IMR-90 (cell line): ENCODE measurements around the gene NRP1. TPM values are rescaled to one million over a fixed set of nuclear protein-coding genes. Genes with fewer than 3 reads are reported as not detected.

Source experiments
- ATAC-seq: fragments of 200-7000 bp; cut with Tn5 transposase; 2 replicates; pipeline ENCODE4 v1.9.1; 2020; ENCODE audit warnings: low read depth, mild to moderate bottlenecking, moderate library complexity
- BruUV-seq: library from RNA; stranded (reverse); fragments of 400-500 nt; replicated peaks from 2 replicates; lab custom pipeline; 2021; lab: Mats Ljungman, UMichigan
- CTCF ChIA-PET: fragments of 300-600 bp; formaldehyde crosslinking; extraction: SDS; loops from one replicate; lab custom pipeline; 2021; ENCODE audit warnings: antibody characterized with exemption; lab: Yijun Ruan, JAX
- POLR2A ChIA-PET: fragments of 300-600 bp; sonication (Branson Sonifier 250); formaldehyde crosslinking; loops from one replicate; lab custom pipeline; 2022; ENCODE audit warnings: antibody characterized with exemption; ENCODE audit not compliant: unreplicated experiment; lab: Charles Lee
- DNase-seq: peaks from one replicate; pipeline ENCODE4 v3.0.0; 2013
- H2AFZ ChIP-seq: replicated peaks from 2 replicates; pipeline ENCODE3; 2013; ENCODE audit warnings: low read length, mild to moderate bottlenecking; ENCODE audit not compliant: poor library complexity
- H2AK5ac ChIP-seq: 2 replicates; pipeline ENCODE4 v1.6.1; 2013; ENCODE audit warnings: low read depth, low read length, inconsistent platforms
- H2AK9ac ChIP-seq: replicated peaks from 2 replicates; pipeline ENCODE3; 2013; ENCODE audit warnings: mild to moderate bottlenecking, low read depth, low read length, moderate library complexity; ENCODE audit not compliant: poor library complexity
- H2BK120ac ChIP-seq: 2 replicates; pipeline ENCODE4 v1.6.1; 2013; ENCODE audit warnings: low read depth, low read length, inconsistent platforms
- H2BK15ac ChIP-seq: 3 replicates; pipeline ENCODE4 v1.6.1; 2013; ENCODE audit warnings: low read depth, low read length, inconsistent platforms
- H2BK20ac ChIP-seq: 2 replicates; pipeline ENCODE4 v1.6.1; 2013; ENCODE audit warnings: low read depth, mild to moderate bottlenecking, inconsistent platforms, low read length, moderate library complexity
- H2BK5ac ChIP-seq: 2 replicates; pipeline ENCODE4 v1.6.1; 2013; ENCODE audit warnings: mild to moderate bottlenecking, low read depth, low read length, inconsistent platforms; ENCODE audit not compliant: poor library complexity, severe bottlenecking
- H3K14ac ChIP-seq: replicated peaks from 2 replicates; pipeline ENCODE4 v1.6.1; 2013; ENCODE audit warnings: low read depth, low read length, inconsistent platforms
- H3K18ac ChIP-seq: 2 replicates; pipeline ENCODE4 v1.6.1; 2013; ENCODE audit warnings: low read depth, low read length, control low read depth
- H3K23ac ChIP-seq: 2 replicates; pipeline ENCODE4 v1.6.1; 2013; ENCODE audit warnings: low read depth, low read length, inconsistent platforms
- H3K27ac ChIP-seq: 2 replicates; pipeline ENCODE4 v1.5.1; 2013; ENCODE audit warnings: mild to moderate bottlenecking, control low read depth, low read length; ENCODE audit not compliant: insufficient read depth
- H3K27me3 ChIP-seq: 2 replicates; pipeline ENCODE4 v1.6.1; 2013; ENCODE audit warnings: low read length; ENCODE audit not compliant: control insufficient read depth, insufficient read depth
- H3K36me3 ChIP-seq: 2 replicates; pipeline ENCODE4 v1.6.1; 2013; ENCODE audit warnings: low read length, mixed read lengths; ENCODE audit not compliant: control insufficient read depth, insufficient read depth
- H3K4ac ChIP-seq: 2 replicates; pipeline ENCODE4 v1.6.1; 2013; ENCODE audit warnings: low read depth, low read length, inconsistent platforms
- H3K4me1 ChIP-seq: 2 replicates; pipeline ENCODE4 v1.6.1; 2013; ENCODE audit warnings: low read length, mixed read lengths; ENCODE audit not compliant: control insufficient read depth, insufficient read depth
- H3K4me2 ChIP-seq: 2 replicates; pipeline ENCODE4 v1.6.1; 2013; ENCODE audit warnings: low read depth, mild to moderate bottlenecking, control low read depth, low read length, moderate library complexity
- H3K4me3 ChIP-seq: 2 replicates; pipeline ENCODE4 v1.5.1; 2013; ENCODE audit warnings: low read depth, mild to moderate bottlenecking, control low read depth, low read length, moderate library complexity; ENCODE audit not compliant: insufficient read depth
- H3K56ac ChIP-seq: 2 replicates; pipeline ENCODE4 v1.6.1; 2013; ENCODE audit warnings: low read length, inconsistent platforms; ENCODE audit not compliant: insufficient read depth; ENCODE audit errors: extremely low read depth
- H3K79me1 ChIP-seq, 2 experiments: 2 replicates each; pipeline ENCODE4 v1.6.1; 2013; ENCODE audit warnings: low read length in 2 of 2, inconsistent platforms in 1 of 2, low read depth in 1 of 2
- H3K9ac ChIP-seq: 2 replicates; pipeline ENCODE4 v1.6.1; 2013; ENCODE audit warnings: low read depth, low read length, control low read depth
- H3K9me1 ChIP-seq: 2 replicates; pipeline ENCODE4 v1.6.1; 2013; ENCODE audit warnings: low read length, inconsistent platforms; ENCODE audit not compliant: insufficient read depth
- H3K9me3 ChIP-seq: 2 replicates; pipeline ENCODE4 v1.6.1; 2013; ENCODE audit warnings: low read length; ENCODE audit not compliant: control insufficient read depth, insufficient read depth
- H4K20me1 ChIP-seq: 2 replicates; pipeline ENCODE4 v1.6.1; 2013; ENCODE audit warnings: low read length, inconsistent platforms; ENCODE audit not compliant: insufficient read depth
- H4K5ac ChIP-seq: 2 replicates; pipeline ENCODE4 v1.6.1; 2013; ENCODE audit warnings: mild to moderate bottlenecking, low read depth, low read length, control low read depth
- H4K8ac ChIP-seq, 2 experiments: 2 replicates each; pipeline ENCODE4 v1.6.1; 2013; ENCODE audit warnings: low read depth in 2 of 2, low read length in 2 of 2, control low read depth in 1 of 2, inconsistent platforms in 1 of 2
- H4K91ac ChIP-seq: 2 replicates; pipeline ENCODE4 v1.6.1; 2013; ENCODE audit warnings: low read depth, low read length, inconsistent platforms; ENCODE audit not compliant: insufficient read depth
- BHLHE40 ChIP-seq: fragments of 150-350 bp; IDR thresholded peaks from 2 replicates; pipeline ENCODE4 v1.6.1; 2016; ENCODE audit warnings: mild to moderate bottlenecking, low read depth, low read length
- CEBPB ChIP-seq: IDR thresholded peaks from 2 replicates; pipeline ENCODE4 v1.6.1; 2012; ENCODE audit warnings: low read depth, low read length, improper control_type of control experiment
- CTCF ChIP-seq: conservative IDR thresholded peaks from 2 replicates; pipeline ENCODE4 v1.5.1; 2012; ENCODE audit warnings: mild to moderate bottlenecking, low read depth, low read length, improper control_type of control experiment
- FOS ChIP-seq: fragments of 150-350 bp; IDR thresholded peaks from 2 replicates; pipeline ENCODE4 v1.6.1; 2016; ENCODE audit warnings: low read depth, low read length
- MAFK ChIP-seq: IDR thresholded peaks from 2 replicates; pipeline ENCODE4 v1.6.1; 2012; ENCODE audit warnings: low read depth, low read length, improper control_type of control experiment
- MAZ ChIP-seq: IDR thresholded peaks from 2 replicates; pipeline ENCODE4 v1.6.1; 2012; ENCODE audit warnings: low read depth, mild to moderate bottlenecking, low read length, improper control_type of control experiment, moderate library complexity, borderline replicate concordance
- RFX5 ChIP-seq: IDR thresholded peaks from 2 replicates; pipeline ENCODE4 v1.8.0; 2012; ENCODE audit warnings: low read depth, mild to moderate bottlenecking, low read length, moderate library complexity
- SMC3 ChIP-seq: fragments of 150-350 bp; IDR thresholded peaks from 2 replicates; pipeline ENCODE4 v1.6.1; 2016; ENCODE audit warnings: low read depth, mild to moderate bottlenecking, antibody characterized with exemption, low read length, moderate library complexity
- WGBS, 2 experiments: methylation state at CpG; one replicate each; pipeline versions ENCODE4 v1.1.5 to v1.1.7; 2013; ENCODE audit warnings: missing lambda C conversion rate in 2 of 2; ENCODE audit not compliant: insufficient read length in 1 of 2; ENCODE audit errors: extremely low coverage in 2 of 2; 5-methylcytosine and 5-hydroxymethylcytosine counted together
- dilution Hi-C: fragments of 300-500 bp; cut with HindIII; formaldehyde crosslinking; loops from one replicate; pipeline ENCODE4 v1.14.3; 2018; ENCODE audit warnings: low sequenced_read_pairs; ENCODE audit not compliant: unreplicated experiment
- in situ Hi-C: fragments of 300-500 bp; cut with MboI; formaldehyde crosslinking; loops from 3 replicates; pipeline ENCODE4 v1.14.3; 2019; ENCODE audit warnings: low sequenced_read_pairs, inconsistent platforms, mixed read lengths
- intact Hi-C: fragments of 100-400 bp; cut with micrococcal nuclease; formaldehyde crosslinking; loops from 2 replicates; pipeline ENCODE4 v1.10.0; 2022
- polyA plus RNA-seq, 3 experiments: library from polyadenylated mRNA; depleted of rRNA; stranded (reverse); fragments of >200 nt; gene quantifications; 2 replicates each; pipeline ENCODE4 v1.2.3, GENCODE V29; 2012; ENCODE audit warnings: low replicate concordance in 1 of 3
- total RNA-seq: library from RNA; depleted of rRNA; stranded (reverse); fragments of >200 nt; gene quantifications from 2 replicates; pipeline ENCODE4 v1.2.3, GENCODE V29; 2012
- TF ChIP-seq, protein P1 (sequence below): fragments of 150-350 bp; IDR thresholded peaks from 2 replicates; pipeline ENCODE4 v1.6.1; 2017; ENCODE audit warnings: mild to moderate bottlenecking, antibody characterized with exemption, low read length, low read depth

NRP1 gene
- total and polyA plus RNA-seq, 2 of the 4 experiments (the other 2 are of a cell fraction), result 108 to 227 TPM

DNA sequence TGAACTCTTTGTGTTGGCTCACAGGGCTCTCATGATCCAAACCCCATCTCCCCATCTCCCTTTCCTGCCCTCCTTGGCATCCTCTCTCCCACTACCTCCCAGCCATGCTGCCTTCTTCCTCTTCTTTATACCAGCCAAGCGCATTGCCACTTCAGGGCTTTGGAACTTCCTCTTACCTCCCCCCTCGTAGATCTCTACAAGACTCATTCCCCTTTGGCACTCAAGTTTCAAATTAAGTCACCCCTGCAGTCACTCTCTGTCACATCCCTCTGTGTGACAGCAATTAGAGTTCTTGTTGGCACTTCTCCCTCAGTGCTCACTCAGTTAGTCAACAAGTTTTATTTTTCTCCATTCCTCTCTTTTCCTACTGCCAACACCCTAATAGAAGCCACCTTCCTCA, 20.8 kb upstream of the NRP1 start:
- Histone ChIP-seq H3K56ac (no peak overlapping the region), H2BK120ac (peak overlapping the region; percentile 30; the same call in 1 of the 2 replicates), H2AFZ (no peak overlapping the region), H2BK15ac (peak overlapping the region; percentile 50; the same call in 2 of the 3 replicates), H3K9ac (no peak overlapping the region), H3K4me2 (no peak overlapping the region), H4K20me1 (no peaks in the 10 kb centered on the region), H3K27ac (no peak overlapping the region), H4K5ac (no peak overlapping the region), H3K23ac (no peak overlapping the region), H3K27me3 (no peaks in the 10 kb centered on the region), H3K9me3 (no peaks in the 10 kb centered on the region), H2BK5ac (no peak overlapping the region), H3K4ac (0 out of 2 replicates have a peak overlapping the region, but pooled peaks have one; percentile 16), H2BK20ac (no peak overlapping the region; the same call in 1 of the 2 replicates), H3K36me3 (no peaks in the 10 kb centered on the region), H3K18ac (peak overlapping the region; percentile 70; the same call in 1 of the 2 replicates), H4K8ac (no peak overlapping the region), H3K4me1 (peaks cover 4% of the 10 kb centered on the region; the same call in 1 of the 2 replicates), H2AK5ac (peak overlapping the region; percentile 47; the same call in 1 of the 2 replicates), H3K4me3 (no peak overlapping the region), H4K91ac (no peak overlapping the region), H2AK9ac (no peak overlapping the region), H3K79me1 (no peaks in the 10 kb centered on the region), H3K9me1 (no peaks in the 10 kb centered on the region; the same call in 1 of the 2 replicates), H3K14ac (0 out of 2 replicates have a peak overlapping the region, but pooled peaks have one; percentile 50)
- CTCF ChIA-PET, result no interaction called here
- DNase-seq (no peak), ATAC-seq (no peak)
- WGBS, 2 experiments, result 62% methylated on average over 2 of the region's 2 CpGs; no CpG with 5 or more reads in 1 of the 2 experiments
- in situ Hi-C loops, result no loop called here
- no TSS peak for BruUV-seq
- TF ChIP-seq CEBPB (no peak), MAFK (no peak), RFX5 (no peak), SMC3 (no peak), MAZ (no peak), BHLHE40 (no peak), CTCF (no peak), FOS (no peak)
- TF ChIP-seq, protein P1, sequence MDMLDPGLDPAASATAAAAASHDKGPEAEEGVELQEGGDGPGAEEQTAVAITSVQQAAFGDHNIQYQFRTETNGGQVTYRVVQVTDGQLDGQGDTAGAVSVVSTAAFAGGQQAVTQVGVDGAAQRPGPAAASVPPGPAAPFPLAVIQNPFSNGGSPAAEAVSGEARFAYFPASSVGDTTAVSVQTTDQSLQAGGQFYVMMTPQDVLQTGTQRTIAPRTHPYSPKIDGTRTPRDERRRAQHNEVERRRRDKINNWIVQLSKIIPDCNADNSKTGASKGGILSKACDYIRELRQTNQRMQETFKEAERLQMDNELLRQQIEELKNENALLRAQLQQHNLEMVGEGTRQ, result no peak
- intact Hi-C loops, result no loop called here
- dilution Hi-C loops, result no loop called here
- POLR2A ChIA-PET, result no interaction called here
